GM12875 (cell line): ENCODE results near the gene DNMT1.
"Not testable (repeated sequence)": the region's sequence is repeated elsewhere in the genome, so short reads cannot be mapped to it uniquely, and the experiment has no call there.

ENCODE experiments used
- H3K4me3 ChIP-seq: one replicate; pipeline ENCODE4 v1.5.1; 2011; ENCODE audit warnings: low read depth, low read length, control low read depth
- CTCF ChIP-seq: IDR thresholded peaks from 2 replicates; pipeline ENCODE4 v1.5.1; 2011; ENCODE audit warnings: low read depth, mild to moderate bottlenecking, control low read depth, inconsistent platforms, low read length, moderate library complexity, borderline replicate concordance; ENCODE audit not compliant: insufficient read depth

Gene DNMT1

GRCh38 chr19:10182847-10183246 lies 11.9 kb downstream of the DNMT1 start:
- no peak for TF ChIP-seq CTCF
- H3K4me3 ChIP-seq = no peak overlapping the region

GRCh38 chr19:10182076-10182475 lies 12.7 kb downstream of the DNMT1 start:
- H3K4me3 ChIP-seq = no peak overlapping the region
- no peak for TF ChIP-seq CTCF

- no peak for TF ChIP-seq CTCF
- no peak overlapping the region for H3K4me3 ChIP-seq
Measured at GRCh38 chr19:10180459-10180858, 14.3 kb downstream of the DNMT1 start.

GRCh38 chr19:10180024-10180423 lies 14.7 kb downstream of the DNMT1 start:
- H3K4me3 ChIP-seq = not testable (repeated sequence)

DNA sequence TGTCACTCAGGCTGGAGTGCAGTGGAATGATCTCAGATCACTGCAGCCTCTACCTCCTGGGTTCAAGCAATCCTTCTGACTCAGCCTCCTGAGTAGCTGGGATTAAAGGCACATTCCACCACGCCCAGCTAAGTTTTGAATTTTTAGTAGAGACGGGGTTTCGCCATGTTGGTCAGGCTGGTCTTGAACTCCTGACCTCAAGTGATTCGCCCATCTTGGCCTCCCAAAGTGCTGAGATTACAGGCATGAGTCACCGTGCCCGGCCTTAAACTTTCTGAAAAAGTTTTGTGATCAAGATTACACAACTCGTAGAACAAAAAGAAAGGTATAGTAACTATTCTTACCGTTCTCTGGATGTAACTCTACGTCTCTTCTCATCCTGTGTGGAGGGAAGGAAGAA lies 21.2 kb downstream of the DNMT1 start:
- H3K4me3 ChIP-seq = no peak overlapping the region
- TF ChIP-seq CTCF = no peak

DNA sequence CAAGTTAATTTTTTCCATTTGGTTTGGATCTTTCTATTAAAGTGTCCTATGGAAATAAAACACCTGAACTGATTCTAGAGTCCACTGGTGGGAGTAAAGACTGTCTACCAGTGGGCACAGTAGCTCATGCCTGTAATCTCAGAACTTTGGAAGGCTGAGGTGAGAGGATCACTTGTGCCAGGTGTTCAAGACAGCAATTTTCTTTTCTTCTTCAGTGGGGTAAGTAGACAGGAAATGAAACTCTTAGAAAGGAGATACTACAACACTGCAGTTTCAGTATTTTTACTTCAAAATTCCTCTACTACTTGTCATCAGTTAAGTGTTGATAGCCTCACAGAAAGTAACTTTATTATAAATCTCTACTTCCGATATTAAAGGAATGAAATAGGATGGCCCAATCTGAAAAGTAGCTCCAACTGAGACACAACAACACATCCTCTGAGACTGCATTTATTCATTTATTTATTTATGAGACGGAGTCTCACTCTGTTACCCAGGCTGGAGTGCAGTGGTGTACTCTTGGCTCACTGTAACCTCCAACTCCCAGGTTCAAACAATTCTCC lies 26.3 kb downstream of the DNMT1 start:
- TF ChIP-seq CTCF = no peak
- H3K4me3 ChIP-seq = no peak overlapping the region

DNA sequence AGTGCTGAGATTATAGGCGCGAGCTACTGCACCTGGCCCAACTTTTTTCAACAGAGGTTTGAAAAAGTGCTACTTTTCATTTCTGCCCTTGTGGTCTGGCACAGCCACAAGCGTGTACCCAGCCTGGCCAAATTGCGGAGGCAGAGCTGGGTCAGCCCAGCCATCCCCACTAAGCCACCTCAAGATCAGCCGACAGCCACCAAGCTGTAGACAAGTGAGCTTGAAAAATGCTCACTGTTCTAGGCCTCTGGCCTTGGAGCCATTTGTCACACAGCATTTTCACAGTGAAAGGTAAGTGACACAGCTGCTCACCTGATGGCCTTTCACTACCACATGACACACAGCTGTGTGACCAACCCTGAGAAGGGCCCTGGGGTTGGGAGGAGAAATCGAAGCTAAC lies 27.3 kb downstream of the DNMT1 start:
- no peak for TF ChIP-seq CTCF

DNA sequence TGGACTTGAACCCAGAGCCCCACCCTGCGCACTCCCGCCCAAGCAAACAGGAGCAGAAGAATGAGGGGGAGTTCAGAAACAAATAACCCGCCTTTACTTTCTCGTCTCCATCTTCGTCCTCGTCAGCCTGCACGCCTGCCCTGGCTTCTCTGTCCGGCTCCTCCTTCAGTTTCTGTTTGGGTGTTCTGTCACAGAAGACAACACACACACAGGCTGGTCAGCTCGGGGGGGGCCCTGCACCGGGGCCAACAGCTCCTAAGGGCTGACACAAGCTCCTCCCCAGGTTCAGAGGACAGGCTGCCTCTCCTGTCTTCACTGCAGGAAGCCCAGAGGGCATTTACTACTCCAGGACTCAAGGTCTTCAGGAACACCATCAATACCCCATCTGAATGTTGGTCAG lies 28.3 kb downstream of the DNMT1 start:
- not testable (repeated sequence) for H3K4me3 ChIP-seq

More for the DNA sequence above, 27.3 kb downstream of the DNMT1 start:
- no peak overlapping the region for H3K4me3 ChIP-seq

- no peak for TF ChIP-seq CTCF
- no peak overlapping the region for H3K4me3 ChIP-seq
Measured at GRCh38 chr19:10166046-10166445, 28.7 kb downstream of the DNMT1 start.
